Astrocyte (in vitro differentiated cells and primary cell): ENCODE results near the gene TMEM108. TPM values are rescaled to one million over a fixed set of nuclear protein-coding genes. Genes with fewer than 3 reads are reported as not detected.
"Not testable (repeated sequence)": the region's sequence is repeated elsewhere in the genome, so short reads cannot be mapped to it uniquely, and the experiment has no call there.

Source experiments
- DNase-seq: peaks from one replicate; pipeline ENCODE4 v3.0.0-alpha.2; 2010; ENCODE audit warnings: low read depth
- FAIRE-seq: peaks from 2 replicates; lab custom pipeline; 2011; peaks lifted over from hg19 to GRCh38; lab: Jason Lieb, UNC
- H2AFZ ChIP-seq: 2 replicates; pipeline ENCODE4 v1.6.0; 2012; ENCODE audit warnings: low read depth, low read length, inconsistent platforms
- H3K27ac ChIP-seq: 2 replicates; pipeline ENCODE4 v1.5.1; 2011; ENCODE audit warnings: low read depth, low read length, inconsistent platforms
- H3K27me3 ChIP-seq: 2 replicates; pipeline ENCODE4 v1.6.0; 2011; ENCODE audit warnings: low read length, inconsistent platforms; ENCODE audit not compliant: insufficient read depth
- H3K36me3 ChIP-seq: 2 replicates; pipeline ENCODE4 v1.5.1; 2011; ENCODE audit warnings: low read length, inconsistent platforms; ENCODE audit not compliant: insufficient read depth
- H3K4me1 ChIP-seq: 2 replicates; pipeline ENCODE4 v1.5.1; 2011; ENCODE audit warnings: low read length, inconsistent platforms; ENCODE audit not compliant: insufficient read depth
- H3K4me2 ChIP-seq: 2 replicates; pipeline ENCODE4 v1.6.0; 2012; ENCODE audit warnings: low read length, inconsistent platforms
- H3K4me3 ChIP-seq: 2 replicates; pipeline ENCODE4 v1.5.1; 2011; ENCODE audit warnings: low read depth, mild to moderate bottlenecking, low read length, inconsistent platforms; ENCODE audit not compliant: insufficient read depth
- H3K79me2 ChIP-seq: 2 replicates; pipeline ENCODE4 v1.6.0; 2012; ENCODE audit warnings: mild to moderate bottlenecking, low read length, inconsistent platforms; ENCODE audit not compliant: insufficient read depth
- H3K9ac ChIP-seq: 2 replicates; pipeline ENCODE4 v1.6.0; 2012; ENCODE audit warnings: mild to moderate bottlenecking, low read length, inconsistent platforms
- H3K9me3 ChIP-seq: 2 replicates; pipeline ENCODE4 v1.5.1; 2012; ENCODE audit warnings: low read depth, mild to moderate bottlenecking, low read length, inconsistent platforms; ENCODE audit not compliant: insufficient read depth
- H4K20me1 ChIP-seq: 2 replicates; pipeline ENCODE4 v1.6.0; 2012; ENCODE audit warnings: low read length, inconsistent platforms; ENCODE audit not compliant: insufficient read depth
- H3K27ac Mint-ChIP-seq: one replicate; pipeline ENCODE4 v1.8.0; 2021; ENCODE audit warnings: mild to moderate bottlenecking, mixed read lengths; ENCODE audit not compliant: unreplicated experiment
- H3K27me3 Mint-ChIP-seq: one replicate; pipeline ENCODE4 v1.8.0; 2021; ENCODE audit warnings: low read depth, mixed read lengths; ENCODE audit not compliant: unreplicated experiment
- H3K36me3 Mint-ChIP-seq: one replicate; pipeline ENCODE4 v1.8.0; 2021; ENCODE audit warnings: low read depth, mixed read lengths; ENCODE audit not compliant: unreplicated experiment
- H3K4me1 Mint-ChIP-seq: one replicate; pipeline ENCODE4 v1.8.0; 2021; ENCODE audit warnings: low read depth, mixed read lengths; ENCODE audit not compliant: unreplicated experiment
- H3K4me3 Mint-ChIP-seq: one replicate; pipeline ENCODE4 v1.8.0; 2021; ENCODE audit warnings: mild to moderate bottlenecking, moderate library complexity, mixed read lengths; ENCODE audit not compliant: unreplicated experiment
- H3K9me3 Mint-ChIP-seq: one replicate; pipeline ENCODE4 v1.8.0; 2021; ENCODE audit warnings: mild to moderate bottlenecking, mixed read lengths; ENCODE audit not compliant: unreplicated experiment
- EZH2 ChIP-seq: IDR thresholded peaks from 2 replicates; pipeline ENCODE4 v1.6.1; 2012; ENCODE audit warnings: mild to moderate bottlenecking, low read length, inconsistent platforms; ENCODE audit not compliant: insufficient read depth
- total RNA-seq: library from RNA; stranded (reverse); gene quantifications from 2 replicates; pipeline ENCODE4 v1.2.1, GENCODE V29; 2021
- TF ChIP-seq, protein P1 (sequence below): IDR thresholded peaks from 2 replicates; pipeline ENCODE4 v1.5.1; 2011; ENCODE audit warnings: low read depth, mild to moderate bottlenecking, inconsistent platforms, low read length, moderate library complexity; ENCODE audit not compliant: insufficient read depth

Gene TMEM108
- total RNA-seq, 1 donor from 2014 or later = 5.6 TPM

DNA sequence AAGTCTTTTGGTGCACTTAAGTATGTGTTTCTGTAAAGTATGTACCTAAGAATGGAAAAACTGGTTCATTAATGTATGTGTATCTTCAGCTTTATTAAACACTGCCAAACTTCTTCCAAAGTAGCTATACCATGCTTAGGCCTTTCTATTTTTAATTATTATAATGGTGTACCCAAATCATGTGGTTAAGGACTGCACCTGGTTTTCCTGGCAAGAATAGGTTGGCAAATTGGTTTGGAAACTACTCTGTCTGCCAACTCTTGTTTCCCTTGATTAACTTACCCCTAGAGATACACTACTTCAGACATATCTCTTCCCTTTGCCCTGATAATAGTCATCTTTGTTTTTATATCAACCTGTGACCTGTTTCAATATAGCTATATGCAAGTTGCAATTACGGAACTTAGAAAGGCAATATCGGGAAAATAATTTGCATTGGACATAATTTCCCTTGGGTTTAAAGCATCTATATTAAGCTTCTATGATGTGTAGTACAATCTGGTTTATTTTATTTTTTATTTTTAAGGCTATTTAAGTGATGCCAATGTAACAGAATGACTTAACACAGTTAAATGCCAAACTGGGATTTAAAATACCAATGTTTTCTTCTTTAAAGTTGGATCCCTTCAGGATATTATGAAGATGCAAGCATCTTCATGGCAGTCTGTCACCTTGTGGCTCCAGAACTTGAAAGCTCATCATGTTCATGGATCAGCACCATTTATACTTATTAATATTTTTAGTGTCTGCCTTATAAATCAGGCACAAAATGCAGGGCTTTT, 40.6 kb upstream of the TMEM108 start:
- TF ChIP-seq, protein P1, sequence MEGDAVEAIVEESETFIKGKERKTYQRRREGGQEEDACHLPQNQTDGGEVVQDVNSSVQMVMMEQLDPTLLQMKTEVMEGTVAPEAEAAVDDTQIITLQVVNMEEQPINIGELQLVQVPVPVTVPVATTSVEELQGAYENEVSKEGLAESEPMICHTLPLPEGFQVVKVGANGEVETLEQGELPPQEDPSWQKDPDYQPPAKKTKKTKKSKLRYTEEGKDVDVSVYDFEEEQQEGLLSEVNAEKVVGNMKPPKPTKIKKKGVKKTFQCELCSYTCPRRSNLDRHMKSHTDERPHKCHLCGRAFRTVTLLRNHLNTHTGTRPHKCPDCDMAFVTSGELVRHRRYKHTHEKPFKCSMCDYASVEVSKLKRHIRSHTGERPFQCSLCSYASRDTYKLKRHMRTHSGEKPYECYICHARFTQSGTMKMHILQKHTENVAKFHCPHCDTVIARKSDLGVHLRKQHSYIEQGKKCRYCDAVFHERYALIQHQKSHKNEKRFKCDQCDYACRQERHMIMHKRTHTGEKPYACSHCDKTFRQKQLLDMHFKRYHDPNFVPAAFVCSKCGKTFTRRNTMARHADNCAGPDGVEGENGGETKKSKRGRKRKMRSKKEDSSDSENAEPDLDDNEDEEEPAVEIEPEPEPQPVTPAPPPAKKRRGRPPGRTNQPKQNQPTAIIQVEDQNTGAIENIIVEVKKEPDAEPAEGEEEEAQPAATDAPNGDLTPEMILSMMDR = no peak
- TF ChIP-seq EZH2 = no peak
- Mint-ChIP-seq H3K27ac (no peak overlapping the region), H3K36me3 (no peaks in the 10 kb centered on the region), H3K4me3 (no peak overlapping the region), H3K9me3 (no peaks in the 10 kb centered on the region), H3K27me3 (no peaks in the 10 kb centered on the region), H3K4me1 (no peaks in the 10 kb centered on the region)
- no peaks in the 10 kb centered on the region for H3K4me1 ChIP-seq
- no peak overlapping the region for H2AFZ ChIP-seq
- no peaks in the 10 kb centered on the region for H3K9me3 ChIP-seq
- H3K27ac ChIP-seq = no peak overlapping the region
- H3K27me3 ChIP-seq = no peaks in the 10 kb centered on the region
- no peaks in the 10 kb centered on the region for H3K79me2 ChIP-seq
- no peaks in the 10 kb centered on the region for H3K36me3 ChIP-seq
- DNase-seq (no peak), FAIRE-seq (no peak)
- no peak overlapping the region for H3K9ac ChIP-seq
- H4K20me1 ChIP-seq = no peaks in the 10 kb centered on the region
- H3K4me3 ChIP-seq = no peak overlapping the region
- H3K4me2 ChIP-seq = no peak overlapping the region

DNA sequence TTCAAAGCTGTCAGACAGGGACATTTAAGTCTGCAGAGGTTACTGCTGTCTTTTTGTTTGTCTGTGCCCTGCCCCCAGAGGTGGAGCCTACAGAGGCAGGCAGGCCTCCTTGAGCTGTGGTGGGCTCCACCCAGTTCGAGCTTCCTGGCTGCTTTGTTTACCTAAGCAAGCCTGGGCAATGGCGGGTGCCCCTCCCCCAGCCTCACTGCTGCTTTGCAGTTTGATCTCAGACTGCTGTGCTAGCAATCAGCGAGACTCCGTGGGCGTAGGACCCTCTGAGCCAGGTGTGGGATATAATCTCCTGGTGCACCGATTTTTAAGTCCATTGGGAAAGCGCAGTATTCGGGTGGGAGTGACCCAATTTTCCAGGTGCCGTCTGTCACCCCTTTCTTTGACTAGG, 33.2 kb upstream of the TMEM108 start:
- not testable (repeated sequence) for DNase-seq, H3K9me3 ChIP-seq

DNA sequence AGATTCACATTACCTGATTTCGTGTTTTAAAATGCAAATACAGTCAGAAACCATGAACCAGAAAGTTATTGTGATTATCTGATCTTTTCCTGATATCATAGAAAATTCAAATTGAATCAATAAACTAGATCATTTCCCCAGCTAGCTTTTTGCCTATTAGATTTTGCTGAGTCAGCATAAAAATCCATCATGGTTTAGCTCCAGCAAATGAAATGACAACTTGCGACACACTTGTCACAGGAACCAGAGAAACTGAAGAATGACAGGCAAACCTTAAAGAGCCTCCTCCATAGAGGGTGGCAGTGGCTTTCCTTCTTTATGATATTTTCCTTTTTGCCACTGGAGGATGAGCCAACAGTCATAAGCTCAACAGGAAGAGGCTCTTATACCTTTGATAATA, 30.6 kb upstream of the TMEM108 start:
- Histone ChIP-seq H3K4me2 (no peak overlapping the region), H3K4me1 (no peaks in the 10 kb centered on the region), H3K27ac (no peak overlapping the region), H3K36me3 (no peaks in the 10 kb centered on the region), H3K9ac (no peak overlapping the region), H4K20me1 (no peaks in the 10 kb centered on the region), H3K79me2 (no peaks in the 10 kb centered on the region), H2AFZ (no peak overlapping the region), H3K9me3 (no peaks in the 10 kb centered on the region), H3K4me3 (no peak overlapping the region), H3K27me3 (no peaks in the 10 kb centered on the region)
- TF ChIP-seq, protein P1 = no peak
- TF ChIP-seq EZH2 = no peak
- H3K36me3 Mint-ChIP-seq = no peaks in the 10 kb centered on the region
- H3K27me3 Mint-ChIP-seq = no peaks in the 10 kb centered on the region
- H3K4me1 Mint-ChIP-seq = no peaks in the 10 kb centered on the region
- no peak for FAIRE-seq
- no peak overlapping the region for H3K4me3 Mint-ChIP-seq
- no peak for DNase-seq
- peaks cover 16% of the 10 kb centered on the region for H3K9me3 Mint-ChIP-seq
- H3K27ac Mint-ChIP-seq = no peak overlapping the region

More for the DNA sequence above, 33.2 kb upstream of the TMEM108 start:
- H3K9ac ChIP-seq, H3K4me1 ChIP-seq, H3K4me1 Mint-ChIP-seq, H3K36me3 ChIP-seq, H3K79me2 ChIP-seq, H4K20me1 ChIP-seq, H2AFZ ChIP-seq, H3K4me3 Mint-ChIP-seq, H3K4me2 ChIP-seq, H3K27me3 Mint-ChIP-seq, H3K4me3 ChIP-seq, H3K9me3 Mint-ChIP-seq, H3K27ac Mint-ChIP-seq, H3K27ac ChIP-seq, FAIRE-seq, H3K36me3 Mint-ChIP-seq, H3K27me3 ChIP-seq: not testable (repeated sequence)
